CD4-positive, alpha-beta memory T cell (primary cell): ENCODE results near the gene PPIP5K2. TPM values are rescaled to one million over a fixed set of nuclear protein-coding genes. Genes with fewer than 3 reads are reported as not detected.
A peak's percentile ranks its signal among the peaks of the same experiment; 100 is the strongest.
"Not testable (repeated sequence)": the region's sequence is repeated elsewhere in the genome, so short reads cannot be mapped to it uniquely, and the experiment has no call there.

Experiments used
- CTCF ChIA-PET: fragments of 350-600 bp; sonication (Branson Sonifier 250); formaldehyde crosslinking; loops from one replicate; lab custom pipeline; 2021; ENCODE audit warnings: inconsistent platforms; ENCODE audit not compliant: partially characterized antibody; lab: Charles Lee
- POLR2A ChIA-PET: fragments of 350-600 bp; sonication (Branson Sonifier 250); formaldehyde crosslinking; loops from one replicate; lab custom pipeline; 2021; ENCODE audit not compliant: partially characterized antibody; lab: Charles Lee
- DNase-seq, 5 donors: peaks; one replicate each; pipeline versions ENCODE4 v3.0.0 to v3.0.0-alpha.2; 2020 to 2022; ENCODE audit warnings: mixed read lengths in 1 of 5
- H3K27ac ChIP-seq: one replicate; pipeline ENCODE4 v1.7.0; 2013; ENCODE audit warnings: low read depth, low read length
- H3K27me3 ChIP-seq: 2 replicates; pipeline ENCODE4 v1.7.0; 2013; ENCODE audit warnings: mild to moderate bottlenecking, low read length, moderate library complexity; ENCODE audit not compliant: insufficient read depth
- H3K36me3 ChIP-seq: 2 replicates; pipeline ENCODE4 v1.7.0; 2013; ENCODE audit warnings: mild to moderate bottlenecking, low read length, moderate library complexity; ENCODE audit not compliant: insufficient read depth
- H3K4me1 ChIP-seq: 2 replicates; pipeline ENCODE4 v1.7.0; 2013; ENCODE audit warnings: mild to moderate bottlenecking, low read length, moderate library complexity; ENCODE audit not compliant: insufficient read depth
- H3K4me3 ChIP-seq, 2 donors: one replicate each; pipeline ENCODE4 v1.7.0; 2013; ENCODE audit warnings: low read length in 2 of 2, mild to moderate bottlenecking in 1 of 2
- H3K9me3 ChIP-seq, 2 donors: one replicate each; pipeline ENCODE4 v1.7.0; 2013; ENCODE audit warnings: low read length in 2 of 2, control low read depth in 1 of 2; ENCODE audit not compliant: control insufficient read depth in 1 of 2
- H3K27ac Mint-ChIP-seq, 7 donors: one replicate each; pipeline ENCODE4 v1.8.0; 2020 to 2021; ENCODE audit warnings: mixed read lengths in 7 of 7, mild to moderate bottlenecking in 6 of 7, inconsistent platforms in 3 of 7, moderate library complexity in 3 of 7
- H3K27me3 Mint-ChIP-seq, 2 donors: one replicate each; pipeline ENCODE4 v1.8.0; 2020 to 2021; ENCODE audit warnings: mixed read lengths in 2 of 2
- H3K36me3 Mint-ChIP-seq, 2 donors: one replicate each; pipeline ENCODE4 v1.8.0; 2020 to 2021; ENCODE audit warnings: mixed read lengths in 2 of 2, inconsistent platforms in 1 of 2, mild to moderate bottlenecking in 1 of 2
- H3K4me1 Mint-ChIP-seq, 4 donors: one replicate each; pipeline ENCODE4 v1.8.0; 2020 to 2021; ENCODE audit warnings: mixed read lengths in 4 of 4, mild to moderate bottlenecking in 1 of 4
- H3K4me3 Mint-ChIP-seq, 8 donors: one replicate each; pipeline ENCODE4 v1.8.0; 2020 to 2021; ENCODE audit warnings: mixed read lengths in 8 of 8, mild to moderate bottlenecking in 7 of 8, moderate library complexity in 6 of 8, inconsistent platforms in 3 of 8
- H3K9me3 Mint-ChIP-seq, 8 donors: one replicate each; pipeline ENCODE4 v1.8.0; 2020 to 2021; ENCODE audit warnings: mixed read lengths in 8 of 8, mild to moderate bottlenecking in 5 of 8, inconsistent platforms in 3 of 8, moderate library complexity in 1 of 8
- intact Hi-C: fragments of 100-400 bp; cut with micrococcal nuclease; formaldehyde crosslinking; loops from one replicate; pipeline ENCODE4 v1.15.1; 2023
- polyA plus RNA-seq, 2 donors: library from polyadenylated mRNA; unstranded; fragments of 300-500 nt; fragmentation: Illumina TruSeq; gene quantifications; one replicate each; pipeline ENCODE4 v1.2.3, GENCODE V29; 2021
- total RNA-seq, 2 experiments: library from RNA; stranded (reverse); gene quantifications; one replicate each; pipeline ENCODE4 v1.2.3, GENCODE V29; 2021

PPIP5K2 gene
- total RNA-seq (10 to 100 TPM; 64.1 to 66.5 TPM), polyA plus RNA-seq (10 to 100 TPM; 21.1 to 22.5 TPM)

GRCh38 chr5:103119765-103120606, at the start of gene PPIP5K2, which contains the start of gene GIN1:
Gene PPIP5K2, plus strand, starts transcription at chr5:103120301. Its CDS starts 9,289 bp downstream, at chr5:103129590.
Gene GIN1, minus strand, starts transcription at chr5:103120138. Its CDS starts 11,431 bp downstream, at chr5:103108707.
- H3K27me3 ChIP-seq, result no peaks in the 10 kb centered on the region
- DNase-seq, result peak; percentile 97 to 98 (median 98)
- peak within 1 kb of the TSS; percentile 92 to 99 for H3K4me3 ChIP-seq
- H3K27ac ChIP-seq, result peak within 1 kb of the TSS; percentile 81
- Mint-ChIP-seq H3K27ac (peak within 1 kb of the TSS; percentile 94 to 100 (median 99)), H3K27me3 (no peaks in the 10 kb centered on the region), H3K4me1 (peaks cover 31 to 63% (median 46%) of the 10 kb centered on the region in 4 donors), H3K4me3 (peak within 1 kb of the TSS; percentile 91 to 100 (median 98)), H3K9me3 (no peaks in the 10 kb centered on the region), H3K36me3 (peaks cover 7 to 15% of the 10 kb centered on the region in 2 donors)
- intact Hi-C loops, result loop anchor here (1.0 kb wide), 2 partner anchors 138 to 365 kb away; partner anchors contain the start of genes MACIR and PAM
- CTCF ChIA-PET, result interaction anchor here (0.8 to 2.5 kb wide), 8 partner anchors 9 to 439 kb away, joined by 3 to 9 read pairs (median 6); partner anchors contain the start of gene MACIR
- peaks cover 47% of the 10 kb centered on the region for H3K4me1 ChIP-seq
- POLR2A ChIA-PET, result interaction anchor here (0.5 to 2.8 kb wide), 18 partner anchors 8 to 966 kb away, joined by 3 to 46 read pairs (median 5); partner anchors contain the start of genes MACIR and PAM
- H3K9me3 ChIP-seq, result no peaks in the 10 kb centered on the region
- no peaks in the 10 kb centered on the region for H3K36me3 ChIP-seq

- H3K4me3 Mint-ChIP-seq, H3K27me3 ChIP-seq, H3K36me3 ChIP-seq, H3K27ac Mint-ChIP-seq, H3K4me1 ChIP-seq, H3K27ac ChIP-seq, CTCF ChIA-PET, H3K27me3 Mint-ChIP-seq, DNase-seq, POLR2A ChIA-PET, H3K4me1 Mint-ChIP-seq, H3K4me3 ChIP-seq, intact Hi-C loops: not testable (repeated sequence)
- peaks cover 8 to 60% (median 48%) of the 10 kb centered on the region in 8 donors for H3K9me3 Mint-ChIP-seq
- H3K9me3 ChIP-seq, result peaks cover 0 to 16% of the 10 kb centered on the region in 2 donors
- H3K36me3 Mint-ChIP-seq, result peaks cover 7 to 11% of the 10 kb centered on the region in 2 donors
Measured at GRCh38 chr5:103073500-103073899, 46.6 kb upstream of the PPIP5K2 start.

DNA sequence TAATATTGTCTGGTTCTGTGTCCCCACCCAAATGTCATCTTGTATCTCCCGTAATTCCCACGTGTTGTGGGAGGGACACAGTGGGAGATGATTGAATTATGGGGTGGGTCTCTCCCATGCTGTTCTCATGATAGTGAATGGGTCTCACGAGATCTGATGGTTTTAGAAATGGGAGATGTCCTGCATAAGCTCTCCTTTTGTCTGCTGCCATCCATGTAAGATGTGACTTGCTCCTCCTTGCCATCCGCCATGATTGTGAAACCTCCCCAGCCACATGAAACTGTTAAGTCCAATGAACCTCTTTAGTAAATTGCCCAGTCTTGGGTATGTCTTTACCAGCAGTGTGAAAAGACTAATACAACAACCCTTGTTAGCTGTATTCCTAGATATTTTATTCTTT, 44.7 kb upstream of the PPIP5K2 start:
- intact Hi-C loops, result no loop called here
- no peak for DNase-seq
- Mint-ChIP-seq H3K4me3 (no peak overlapping the region), H3K36me3 (peaks cover 7 to 11% of the 10 kb centered on the region in 2 donors), H3K9me3 (peaks cover 8 to 76% (median 61%) of the 10 kb centered on the region in 8 donors), H3K4me1 (no peaks in the 10 kb centered on the region), H3K27me3 (peaks cover 0 to 2% of the 10 kb centered on the region in 2 donors), H3K27ac (no peak overlapping the region)
- POLR2A ChIA-PET, result no interaction called here
- Histone ChIP-seq H3K4me3 (no peak overlapping the region), H3K4me1 (no peaks in the 10 kb centered on the region), H3K36me3 (no peaks in the 10 kb centered on the region), H3K27me3 (no peaks in the 10 kb centered on the region), H3K9me3 (peaks cover 0 to 22% of the 10 kb centered on the region in 2 donors), H3K27ac (no peak overlapping the region)
- CTCF ChIA-PET, result no interaction called here

DNA sequence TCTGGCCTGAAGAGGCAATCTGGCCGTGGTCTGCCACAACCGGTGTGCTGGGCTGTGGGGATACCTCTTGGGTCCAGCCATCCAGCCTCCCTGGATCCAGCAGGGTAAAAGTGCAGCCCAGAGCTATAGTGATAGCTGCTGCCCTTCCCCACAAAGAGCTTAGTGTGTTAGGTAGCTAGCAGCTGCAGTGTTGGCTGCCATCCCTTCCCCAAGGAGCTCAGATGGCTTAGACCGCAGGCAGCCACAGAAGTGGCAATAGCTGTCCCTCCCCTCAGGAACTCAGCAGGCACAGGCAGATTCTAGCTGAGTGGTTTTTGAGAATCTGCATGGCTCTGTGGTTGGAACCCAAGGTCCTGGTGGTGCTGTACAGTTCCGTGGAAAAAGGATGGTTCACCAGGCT, 40.3 kb upstream of the PPIP5K2 start:
- H3K9me3 Mint-ChIP-seq, result peaks cover 10 to 96% (median 86%) of the 10 kb centered on the region in 8 donors

DNA sequence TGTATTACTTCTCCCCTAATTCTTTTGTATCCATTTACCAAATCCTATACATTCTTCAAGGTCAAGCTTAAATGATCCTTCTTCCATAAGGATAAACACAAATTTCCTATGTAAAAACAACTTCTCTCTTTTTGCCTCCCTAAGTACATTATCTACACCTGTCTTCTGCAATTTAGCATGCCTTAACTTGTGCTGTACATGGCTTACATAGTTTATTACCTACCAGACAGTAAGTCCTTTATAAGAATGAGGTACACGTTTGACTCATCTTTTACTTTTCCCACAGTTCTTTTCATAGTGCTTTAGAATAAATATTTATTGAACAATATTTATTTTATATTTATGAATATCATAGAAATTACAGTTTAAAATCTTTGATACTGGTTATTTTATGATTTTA, 33.6 kb upstream of the PPIP5K2 start:
- Mint-ChIP-seq H3K36me3 (peaks cover 46 to 65% of the 10 kb centered on the region in 2 donors), H3K27ac (no peak overlapping the region), H3K4me3 (no peak overlapping the region), H3K27me3 (no peaks in the 10 kb centered on the region), H3K4me1 (no peaks in the 10 kb centered on the region), H3K9me3 (peaks cover 2 to 54% (median 45%) of the 10 kb centered on the region in 8 donors)
- Histone ChIP-seq H3K9me3 (peaks cover 0 to 15% of the 10 kb centered on the region in 2 donors), H3K4me1 (no peaks in the 10 kb centered on the region), H3K4me3 (no peak overlapping the region), H3K27ac (no peak overlapping the region), H3K27me3 (no peaks in the 10 kb centered on the region), H3K36me3 (peaks cover 16% of the 10 kb centered on the region)
- POLR2A ChIA-PET, result no interaction called here
- CTCF ChIA-PET, result no interaction called here
- DNase-seq, result no peak
- intact Hi-C loops, result no loop called here

More for the DNA sequence above, 40.3 kb upstream of the PPIP5K2 start:
- Mint-ChIP-seq H3K4me1 (no peaks in the 10 kb centered on the region), H3K4me3 (no peak overlapping the region), H3K27ac (no peak overlapping the region), H3K27me3 (no peaks in the 10 kb centered on the region), H3K36me3 (peaks cover 19 to 22% of the 10 kb centered on the region in 2 donors)
- Histone ChIP-seq H3K36me3 (no peaks in the 10 kb centered on the region), H3K27ac (no peak overlapping the region), H3K9me3 (peaks cover 0 to 31% of the 10 kb centered on the region in 2 donors), H3K27me3 (no peaks in the 10 kb centered on the region), H3K4me1 (no peaks in the 10 kb centered on the region), H3K4me3 (no peak overlapping the region)
- intact Hi-C loops, result no loop called here
- ChIA-PET POLR2A (no interaction called here), CTCF (no interaction called here)
- no peak for DNase-seq

- intact Hi-C loops, result no loop called here
- Mint-ChIP-seq H3K27ac (no peak overlapping the region), H3K27me3 (no peaks in the 10 kb centered on the region), H3K4me1 (peaks cover 0 to 2% (median 0%) of the 10 kb centered on the region in 4 donors), H3K36me3 (peaks cover 55 to 65% of the 10 kb centered on the region in 2 donors), H3K4me3 (no peak overlapping the region), H3K9me3 (peaks cover 2 to 27% (median 21%) of the 10 kb centered on the region in 8 donors)
- no peak for DNase-seq
- H3K9me3 ChIP-seq, result no peaks in the 10 kb centered on the region
- no peak overlapping the region for H3K27ac ChIP-seq
- H3K4me3 ChIP-seq, result no peak overlapping the region
- H3K27me3 ChIP-seq, result no peaks in the 10 kb centered on the region
- no peaks in the 10 kb centered on the region for H3K4me1 ChIP-seq
- ChIA-PET CTCF (no interaction called here), POLR2A (no interaction called here)
- peaks cover 16% of the 10 kb centered on the region for H3K36me3 ChIP-seq
Measured at GRCh38 chr5:103089272-103089671, 30.8 kb upstream of the PPIP5K2 start.

DNA sequence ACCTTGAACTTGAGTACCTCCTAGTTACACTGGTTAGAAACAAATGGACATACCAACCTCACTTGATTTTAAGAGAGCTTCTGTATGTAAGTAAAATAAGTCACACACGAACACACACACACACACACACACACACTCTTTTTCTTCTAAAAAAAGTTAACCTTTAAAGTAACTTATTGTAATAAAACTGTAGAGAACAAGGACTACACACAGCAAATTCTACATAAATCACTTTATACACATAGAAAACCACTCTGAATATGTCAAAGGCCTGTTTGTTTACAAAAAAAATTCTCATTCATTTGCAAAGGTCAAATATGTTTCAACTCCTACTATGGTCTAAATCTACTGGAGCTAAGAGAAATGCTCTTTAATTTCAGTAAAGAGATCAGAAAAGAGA, 29.3 kb upstream of the PPIP5K2 start:
- intact Hi-C loops, result no loop called here
- no peaks in the 10 kb centered on the region for H3K9me3 ChIP-seq
- Mint-ChIP-seq H3K36me3 (peaks cover 57 to 59% of the 10 kb centered on the region in 2 donors), H3K27me3 (no peaks in the 10 kb centered on the region), H3K9me3 (peaks cover 2 to 11% (median 7%) of the 10 kb centered on the region in 8 donors), H3K27ac (no peak overlapping the region), H3K4me3 (no peak overlapping the region), H3K4me1 (peaks cover 0 to 2% (median 0%) of the 10 kb centered on the region in 4 donors)
- CTCF ChIA-PET, result no interaction called here
- POLR2A ChIA-PET, result no interaction called here
- H3K4me3 ChIP-seq, result no peak overlapping the region
- no peak overlapping the region for H3K27ac ChIP-seq
- no peak for DNase-seq
- H3K36me3 ChIP-seq, result peaks cover 13% of the 10 kb centered on the region
- no peaks in the 10 kb centered on the region for H3K27me3 ChIP-seq
- H3K4me1 ChIP-seq, result no peaks in the 10 kb centered on the region
